OCI-M2 (cell line): ENCODE measurements around the gene NFE2L3.
"Not testable (repeated sequence)": the region's sequence is repeated elsewhere in the genome, so short reads cannot be mapped to it uniquely, and the experiment has no call there.

Source experiments
- DNase-seq: peaks from one replicate; lab custom pipeline; 2025; ENCODE audit not compliant: unreplicated experiment; lab: John Stamatoyannopoulos, UW

Gene NFE2L3

GRCh38 chr7:26185844-26186180, 33.8 kb downstream of the NFE2L3 start:
- no peak for DNase-seq

DNA sequence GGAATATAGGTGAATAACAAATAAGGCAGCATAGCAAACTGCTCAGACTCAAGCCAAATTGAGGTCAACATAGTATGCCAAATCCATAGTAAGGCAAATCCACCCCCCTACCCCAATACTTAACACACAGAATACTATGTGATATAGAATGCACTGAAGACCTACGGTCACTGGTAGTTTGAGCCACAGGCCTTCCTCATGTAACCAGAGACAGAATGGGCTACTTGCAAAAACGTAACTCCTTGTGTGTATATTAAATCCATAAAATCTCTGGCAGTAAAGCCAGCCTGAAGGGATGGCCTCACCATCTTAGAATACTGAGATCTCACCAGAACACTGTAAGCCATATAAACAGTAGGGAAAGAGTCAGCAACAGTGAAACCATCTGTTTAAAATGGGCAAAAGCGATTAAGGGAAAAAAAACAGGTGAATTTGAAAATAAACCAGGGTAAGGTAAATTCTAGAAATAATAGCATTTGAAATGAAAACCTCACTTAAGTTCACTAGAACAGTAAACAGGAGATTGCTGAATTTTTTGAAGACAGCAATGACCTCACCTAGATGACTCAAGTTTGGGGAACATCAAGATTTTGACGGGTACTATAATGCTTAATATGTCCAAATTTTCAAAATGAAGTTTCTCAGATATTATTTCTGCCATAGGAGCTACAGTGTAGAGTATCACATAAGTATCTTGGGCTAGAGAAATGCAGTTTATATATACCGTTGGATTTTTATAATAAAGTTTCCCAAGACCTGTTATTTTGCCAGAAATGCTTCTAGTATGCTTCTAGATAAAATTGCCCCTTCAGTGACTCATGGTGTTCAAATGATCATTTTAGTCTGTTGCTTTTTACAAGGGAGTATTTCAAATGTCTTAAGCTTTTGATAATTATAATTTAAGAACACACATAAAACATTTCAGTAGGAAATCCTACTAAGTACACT, 34.6 kb downstream of the NFE2L3 start:
- no peak for DNase-seq

DNA sequence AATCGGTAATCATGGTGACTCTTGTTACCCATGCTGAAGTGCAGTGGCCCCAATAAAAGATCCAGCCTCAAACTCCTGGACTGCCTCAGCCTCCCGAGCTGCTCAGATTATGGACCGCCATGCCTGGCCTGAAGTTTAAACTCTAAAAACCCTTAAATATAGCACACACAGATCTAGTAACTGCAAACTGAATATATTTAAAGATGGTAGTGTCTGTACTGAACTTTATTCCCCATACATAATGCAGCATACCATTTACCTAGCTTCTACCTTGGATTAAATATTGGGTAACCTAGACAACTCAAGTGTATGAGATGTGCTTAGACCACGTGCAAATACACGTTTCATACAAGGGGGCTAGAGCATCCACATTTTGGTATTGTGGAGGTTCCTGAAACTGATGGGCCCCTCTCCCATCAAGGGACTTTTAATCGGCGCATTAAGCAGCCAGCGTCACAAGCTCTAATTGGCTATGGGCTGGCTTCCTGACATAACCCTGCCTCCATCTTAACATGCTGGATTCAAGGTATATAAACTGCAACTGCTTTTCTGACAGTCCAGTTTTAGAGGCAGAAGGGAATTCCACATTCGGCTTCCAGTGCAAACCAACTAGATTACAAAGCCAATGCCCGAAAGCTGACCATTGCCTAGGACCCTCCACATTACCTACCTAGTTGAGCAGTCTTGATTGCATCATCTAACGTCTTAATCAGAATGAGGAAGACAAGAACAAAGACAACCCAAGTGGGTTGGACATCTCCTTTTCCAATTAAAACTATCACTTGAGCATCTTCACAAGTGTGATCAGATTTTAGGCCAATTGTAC, 35.6 kb downstream of the NFE2L3 start:
- DNase-seq = no peak

DNA sequence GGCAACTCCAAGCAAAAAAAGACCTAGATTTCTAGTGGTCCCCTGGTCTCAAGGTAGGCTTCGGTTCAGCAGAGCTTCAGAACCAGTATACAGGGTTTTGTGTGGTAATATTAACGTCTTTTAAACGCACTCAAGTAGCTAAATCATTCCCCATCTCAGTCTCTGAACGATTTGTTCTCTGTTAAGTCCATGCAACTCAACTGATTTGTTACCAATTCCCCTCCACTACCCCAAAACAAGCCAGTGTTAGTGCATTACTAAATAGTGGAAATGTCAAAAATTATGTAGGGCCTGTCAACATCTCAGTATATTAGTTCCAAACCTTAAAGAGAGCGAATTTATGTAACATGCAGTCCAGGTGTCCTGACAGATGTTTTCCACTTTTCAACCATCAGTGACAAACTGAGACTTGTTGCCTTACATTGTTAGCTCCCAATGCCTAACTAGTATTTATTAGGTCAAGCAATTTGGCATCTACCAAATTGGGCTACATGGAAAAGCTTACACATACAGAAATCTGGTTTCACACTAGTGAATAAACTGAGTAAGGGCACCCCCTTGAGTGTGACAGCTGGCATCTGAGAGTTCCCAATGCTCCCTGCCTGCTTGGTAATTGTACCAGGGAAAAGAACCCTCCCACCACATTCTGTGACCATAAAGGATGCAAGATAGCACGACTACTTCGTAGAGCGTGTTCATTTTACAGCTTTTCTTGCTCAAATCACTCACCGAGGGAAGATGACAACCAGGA, 36.4 kb downstream of the NFE2L3 start:
- DNase-seq = no peak

- DNase-seq = no peak
These were observed 37.1 kb downstream of the NFE2L3 start for GRCh38 chr7:26188957-26189541.

DNA sequence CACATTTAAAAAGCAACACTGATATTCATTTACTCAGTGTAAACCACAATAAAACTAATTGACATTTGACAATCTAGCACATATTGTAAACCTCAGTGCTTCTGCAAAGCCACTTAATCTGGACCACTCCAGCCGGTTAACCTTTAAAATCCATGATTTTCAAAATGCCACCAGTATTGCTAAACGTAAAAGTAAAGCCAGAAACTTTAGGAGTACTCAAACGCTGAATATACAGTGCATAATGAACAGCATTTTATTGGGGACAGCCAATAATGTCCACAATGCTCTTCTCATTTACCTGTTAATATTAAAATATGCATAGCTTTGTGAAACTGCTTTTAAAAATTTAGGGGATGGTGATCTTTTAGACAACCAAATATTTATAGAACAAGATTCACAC, 37.7 kb downstream of the NFE2L3 start:
- no peak for DNase-seq

DNA sequence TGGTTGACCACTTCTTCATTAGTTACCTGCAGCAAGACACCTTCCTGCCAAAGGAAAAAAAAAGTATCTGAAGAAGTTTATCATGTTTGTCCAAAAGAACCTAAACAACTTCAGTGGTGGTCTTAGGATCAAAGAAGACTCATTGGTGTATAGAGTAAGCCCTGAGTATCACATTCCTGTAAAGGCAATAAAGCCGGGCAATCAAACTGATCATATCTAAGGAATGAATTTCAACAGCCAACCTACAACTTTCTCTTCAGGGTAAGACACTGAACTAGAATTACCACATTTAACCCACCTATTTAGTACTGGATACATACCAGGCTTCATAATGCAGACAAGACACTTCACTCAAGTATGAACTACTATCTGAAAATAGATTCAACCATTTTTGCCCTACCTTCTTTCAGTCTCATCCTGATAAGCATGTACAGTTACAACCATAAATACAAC, 38.4 kb downstream of the NFE2L3 start:
- no peak for DNase-seq

- DNase-seq = no peak
These were observed 39.4 kb downstream of the NFE2L3 start for GRCh38 chr7:26191233-26191973.

DNA sequence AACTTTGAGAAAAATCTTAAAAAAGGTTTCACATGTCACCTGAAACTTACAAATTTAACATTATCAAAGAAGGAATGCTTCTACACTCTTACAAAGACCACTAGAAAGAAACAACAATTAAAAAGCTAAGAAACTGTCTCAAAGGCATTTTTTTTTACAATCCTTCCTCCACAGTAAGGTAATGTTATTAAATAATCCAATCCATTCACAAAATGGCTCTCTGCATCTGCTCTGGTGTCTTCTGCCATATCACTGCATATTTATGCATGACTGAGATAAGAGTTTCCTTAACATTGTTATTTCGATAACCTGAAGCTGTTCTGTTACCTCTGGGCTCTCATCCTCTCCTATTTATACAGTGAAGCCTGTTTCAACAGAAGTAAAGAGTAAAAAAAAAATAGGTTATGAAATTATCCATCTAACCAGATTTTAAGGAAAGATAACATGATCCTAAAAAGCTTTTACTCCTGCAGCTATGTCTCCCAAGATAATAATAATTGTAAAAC, 40.0 kb downstream of the NFE2L3 start:
- no peak for DNase-seq

- no peak for DNase-seq
These were observed 40.6 kb downstream of the NFE2L3 start for GRCh38 chr7:26192485-26193087.

- no peak for DNase-seq
These were observed 41.6 kb downstream of the NFE2L3 start for GRCh38 chr7:26193432-26194207.

DNA sequence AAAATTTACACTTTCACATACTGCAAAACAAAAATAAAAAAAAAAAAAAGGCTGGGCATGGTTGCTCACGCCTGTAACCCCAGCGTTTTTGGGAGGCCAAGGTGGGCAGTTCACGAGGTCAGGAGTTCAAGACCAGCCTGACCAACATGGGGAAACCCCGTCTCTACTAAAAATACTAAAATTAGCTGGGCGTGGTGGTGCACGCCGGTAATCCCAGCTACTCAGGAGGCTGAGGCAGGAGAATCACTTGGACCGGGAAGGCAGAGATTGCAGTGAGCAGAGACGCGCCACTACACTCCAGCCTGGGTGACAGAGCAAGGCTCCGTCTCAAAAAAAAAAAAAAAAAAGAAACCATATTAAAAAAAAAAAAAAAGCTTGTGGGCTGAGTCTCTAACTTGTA, 42.8 kb downstream of the NFE2L3 start:
- not testable (repeated sequence) for DNase-seq

- no peak for DNase-seq
These were observed 43.2 kb downstream of the NFE2L3 start for GRCh38 chr7:26195182-26195581.

- no peak for DNase-seq
These were observed 44.1 kb downstream of the NFE2L3 start for GRCh38 chr7:26195867-26196657.

DNA sequence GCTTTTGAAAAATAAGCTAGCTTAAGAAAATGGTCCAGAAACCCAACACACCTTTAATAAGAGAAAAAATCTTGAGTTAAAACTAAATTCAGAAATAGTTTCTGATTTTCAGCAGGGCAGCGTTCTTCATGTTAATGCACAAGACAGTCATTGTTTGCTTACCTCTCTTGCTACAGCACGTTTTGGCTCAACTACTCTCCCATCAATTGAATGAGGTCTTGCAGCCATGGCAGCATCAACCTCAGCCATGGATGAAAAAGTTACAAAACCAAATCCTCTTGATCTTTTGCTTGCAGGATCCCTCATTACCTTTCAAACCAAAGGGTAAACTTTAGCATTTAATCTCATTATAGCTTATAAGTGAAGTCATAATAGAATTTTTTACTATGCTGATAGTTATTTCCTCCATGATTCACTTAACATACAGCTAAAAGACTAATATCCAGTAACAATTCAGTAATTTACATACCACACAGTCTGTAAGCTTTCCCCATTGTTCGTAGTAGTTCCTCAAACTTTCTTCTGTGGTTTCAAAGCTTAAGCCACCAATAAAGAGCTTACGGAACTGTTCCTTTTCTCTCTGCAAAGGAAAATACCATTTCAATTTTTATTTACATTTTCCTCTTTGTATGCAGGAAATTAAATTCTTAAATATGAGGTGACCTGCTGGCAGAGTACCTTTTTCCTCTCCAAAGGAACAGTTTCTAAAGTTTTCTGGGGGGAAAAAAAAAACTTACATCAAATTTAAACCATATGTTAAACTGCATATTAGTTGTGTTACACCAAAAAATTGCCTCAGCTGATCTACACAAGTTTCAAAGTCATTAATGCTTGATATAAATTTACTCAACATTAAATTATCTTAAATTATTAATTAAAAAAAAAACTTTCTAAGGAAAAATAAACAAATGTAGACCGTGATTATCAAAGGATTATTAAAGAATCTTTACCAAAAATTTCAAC, 45.4 kb downstream of the NFE2L3 start:
- no peak for DNase-seq

GRCh38 chr7:26198133-26198780, 46.3 kb downstream of the NFE2L3 start:
- DNase-seq = no peak
